Stimulated activated CD4-positive, alpha-beta T cell treated with anti-CD3 and anti-CD28 coated beads, Interleukin-4, amount 100 ng/mL, for 1 hour (primary cell): ENCODE measurements around the gene DKK1.

Experiments used
- DNase-seq: peaks from one replicate; pipeline ENCODE4 v3.0.0-alpha.2; 2020

The DKK1 gene

GRCh38 chr10:52313933-52314821 lies at the start of gene DKK1:
TSS of gene DKK1 (plus strand) at chr10:52314281. CDS start at chr10:52314435, 154 bp downstream.
- no peak for DNase-seq

- no peak for DNase-seq
Observed at GRCh38 chr10:52265131-52265926, 48.8 kb upstream of the DKK1 start.

- no peak for DNase-seq
Observed at GRCh38 chr10:52266858-52267257, 47.2 kb upstream of the DKK1 start.

GRCh38 chr10:52268790-52269189 lies 45.3 kb upstream of the DKK1 start:
- no peak for DNase-seq

- DNase-seq = no peak
Observed at GRCh38 chr10:52269233-52269632, 44.8 kb upstream of the DKK1 start.

- no peak for DNase-seq
Observed at GRCh38 chr10:52276163-52276562, 37.9 kb upstream of the DKK1 start.

- DNase-seq = no peak
Observed at GRCh38 chr10:52276986-52277385, 37.1 kb upstream of the DKK1 start.

- DNase-seq = no peak
Observed at GRCh38 chr10:52279546-52279945, 34.5 kb upstream of the DKK1 start.

GRCh38 chr10:52280051-52280450 lies 34.0 kb upstream of the DKK1 start:
- DNase-seq = no peak

GRCh38 chr10:52283174-52283573 lies 30.9 kb upstream of the DKK1 start:
- DNase-seq = no peak

GRCh38 chr10:52284416-52285013 lies 29.6 kb upstream of the DKK1 start:
- DNase-seq = no peak

- DNase-seq = no peak
Observed at GRCh38 chr10:52287866-52288265, 26.2 kb upstream of the DKK1 start.

GRCh38 chr10:52297747-52298146 lies 16.3 kb upstream of the DKK1 start:
- DNase-seq = no peak

- DNase-seq = no peak
Observed at GRCh38 chr10:52300599-52301277, 13.3 kb upstream of the DKK1 start.

- DNase-seq = no peak
Observed at GRCh38 chr10:52308251-52309031, 5.6 kb upstream of the DKK1 start.

- no peak for DNase-seq
Observed at GRCh38 chr10:52312942-52313255, 1.2 kb upstream of the DKK1 start.

- no peak for DNase-seq
Observed at GRCh38 chr10:52313256-52313932, 687 bp upstream of the DKK1 start.

GRCh38 chr10:52314822-52315552 lies 906 bp downstream of the DKK1 start:
- no peak for DNase-seq

- no peak for DNase-seq
Observed at GRCh38 chr10:52316001-52316400, 1.9 kb downstream of the DKK1 start.

- DNase-seq = no peak
Observed at GRCh38 chr10:52316500-52316899, 2.4 kb downstream of the DKK1 start.

GRCh38 chr10:52318136-52318701 lies 4.1 kb downstream of the DKK1 start:
- no peak for DNase-seq
